RCC 7860 (cell line): ENCODE measurements around the gene MPND.
A peak's percentile ranks its signal among the peaks of the same experiment; 100 is the strongest.
"Not testable (repeated sequence)": the region's sequence is repeated elsewhere in the genome, so short reads cannot be mapped to it uniquely, and the experiment has no call there.

ENCODE experiments used
- DNase-seq: peaks from one replicate; pipeline ENCODE4 v3.0.0-alpha.2; 2015; ENCODE audit warnings: low spot score
- FAIRE-seq: peaks from 2 replicates; lab custom pipeline; 2012; peaks lifted over from hg19 to GRCh38; lab: Jason Lieb, UNC

The MPND gene

GRCh38 chr19:4319067-4319718 is 24.2 kb upstream of the MPND start:
- FAIRE-seq (no peak), DNase-seq (no peak)

- FAIRE-seq (no peak), DNase-seq (no peak)
These were observed 22.9 kb upstream of the MPND start for GRCh38 chr19:4320419-4320818.

GRCh38 chr19:4322942-4323665 is 20.3 kb upstream of the MPND start:
- DNase-seq (no peak), FAIRE-seq (no peak)

- FAIRE-seq (no peak), DNase-seq (no peak)
These were observed 19.7 kb upstream of the MPND start for GRCh38 chr19:4323692-4324091.

- no peak for DNase-seq
- no peak for FAIRE-seq
These were observed 19.1 kb upstream of the MPND start for GRCh38 chr19:4324228-4324627.

- FAIRE-seq (no peak), DNase-seq (no peak)
These were observed 17.0 kb upstream of the MPND start for GRCh38 chr19:4326215-4326836.

- no peak for FAIRE-seq
- no peak for DNase-seq
These were observed 16.5 kb upstream of the MPND start for GRCh38 chr19:4326837-4327251.

GRCh38 chr19:4327252-4327876 is 16.0 kb upstream of the MPND start:
- FAIRE-seq (no peak), DNase-seq (no peak)

GRCh38 chr19:4327877-4328242 is 15.5 kb upstream of the MPND start:
- no peak for FAIRE-seq
- no peak for DNase-seq

- DNase-seq, result peak; percentile 82
- no peak for FAIRE-seq
These were observed 14.9 kb upstream of the MPND start for GRCh38 chr19:4328243-4328990.

GRCh38 chr19:4328991-4329681 is 14.2 kb upstream of the MPND start:
- DNase-seq, FAIRE-seq: not testable (repeated sequence)

- DNase-seq (no peak), FAIRE-seq (no peak)
These were observed 13.5 kb upstream of the MPND start for GRCh38 chr19:4329858-4330257.

GRCh38 chr19:4334929-4335570 is 8.3 kb upstream of the MPND start:
- FAIRE-seq, result no peak

GRCh38 chr19:4337906-4338440 is 5.4 kb upstream of the MPND start:
- FAIRE-seq, result no peak
- peak; percentile 19 for DNase-seq

More at GRCh38 chr19:4334929-4335570, 8.3 kb upstream of the MPND start:
- DNase-seq, result no peak

- DNase-seq (peak; percentile 52), FAIRE-seq (no peak)
These were observed 4.7 kb upstream of the MPND start, which contains the start of gene STAP2 for GRCh38 chr19:4338441-4339355. TSS of gene STAP2 (minus strand) at chr19:4338827. CDS start at chr19:4338753, 74 bp downstream.

GRCh38 chr19:4342314-4342614 is 1.1 kb upstream of the MPND start:
- FAIRE-seq (no peak), DNase-seq (no peak)

GRCh38 chr19:4342615-4343369 is 570 bp upstream of the MPND start:
- FAIRE-seq (peak; percentile 97), DNase-seq (peak; percentile 100)
